Activated CD4-positive, alpha-beta T cell treated with anti-CD3 and anti-CD28 coated beads, Interleukin-2, amount 50 U/mL, for 48 hours (primary cell): ENCODE measurements around the gene RNF4.
"Not testable (repeated sequence)": the region's sequence is repeated elsewhere in the genome, so short reads cannot be mapped to it uniquely, and the experiment has no call there.

Experiments
- DNase-seq, 2 experiments: peaks; one replicate each; pipeline ENCODE4 v3.0.0-alpha.2; 2020

Gene RNF4

GRCh38 chr4:2537011-2537830 is 68.3 kb downstream of the RNF4 start:
- peak; percentile 51 to 63 for DNase-seq

DNA sequence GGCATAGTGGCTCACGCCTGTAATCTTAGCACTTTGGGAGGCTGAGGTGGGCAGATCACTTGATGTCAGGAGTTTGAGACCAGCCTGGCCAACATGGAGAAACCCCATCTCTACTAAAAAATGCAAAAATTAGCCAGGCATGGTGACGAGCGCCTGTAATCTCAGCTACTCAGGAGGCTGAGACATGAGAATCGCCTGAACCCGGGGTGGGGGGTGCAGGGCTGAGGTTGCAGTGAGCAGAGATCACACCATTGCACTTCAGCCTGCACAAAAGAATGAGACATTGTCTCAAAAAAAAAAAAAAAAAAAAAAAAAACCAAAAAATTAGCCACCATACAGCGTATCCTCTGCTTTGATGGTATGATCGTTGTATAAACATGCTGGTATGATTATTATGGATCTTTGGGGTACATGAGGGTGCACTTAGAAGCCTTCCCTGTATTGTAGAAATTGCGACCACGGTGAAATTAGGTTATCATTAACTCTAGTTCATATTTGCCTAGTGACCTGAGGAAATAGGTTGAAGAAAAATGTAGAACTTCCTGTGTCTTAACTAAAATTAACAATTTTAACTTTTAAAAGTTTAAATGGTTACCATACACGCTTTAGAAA is 74.8 kb downstream of the RNF4 start:
- not testable (repeated sequence) for DNase-seq

- no peak for DNase-seq
These were observed 76.6 kb downstream of the RNF4 start for GRCh38 chr4:2545321-2546013.

- no peak for DNase-seq
These were observed 77.4 kb downstream of the RNF4 start for GRCh38 chr4:2546286-2546823.

- not testable (repeated sequence) for DNase-seq
These were observed 78.2 kb downstream of the RNF4 start for GRCh38 chr4:2546961-2547691.

- DNase-seq = no peak
These were observed 82.2 kb downstream of the RNF4 start for GRCh38 chr4:2551118-2551517.

DNA sequence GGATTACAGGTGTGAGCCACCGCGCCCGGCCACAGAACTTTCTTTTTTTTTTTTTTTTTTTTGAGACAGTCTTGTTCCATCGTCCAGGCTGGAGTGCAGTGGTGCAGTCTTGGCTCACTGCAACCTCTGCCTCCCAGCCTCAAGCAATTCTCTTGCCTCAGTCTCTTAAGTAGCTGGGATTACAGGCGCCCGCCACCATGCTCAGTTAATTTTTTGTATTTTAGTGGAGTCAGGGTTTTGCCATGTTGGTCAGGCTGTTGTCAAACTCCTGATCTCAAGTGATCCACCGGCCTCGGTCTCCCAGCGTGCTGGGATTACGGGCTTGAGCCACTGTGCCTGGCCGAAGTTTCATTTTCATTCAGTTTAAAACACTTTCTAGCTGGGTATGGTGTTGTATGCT is 83.9 kb downstream of the RNF4 start:
- no peak for DNase-seq

- DNase-seq = no peak
These were observed 89.4 kb downstream of the RNF4 start for GRCh38 chr4:2558301-2558700.

DNA sequence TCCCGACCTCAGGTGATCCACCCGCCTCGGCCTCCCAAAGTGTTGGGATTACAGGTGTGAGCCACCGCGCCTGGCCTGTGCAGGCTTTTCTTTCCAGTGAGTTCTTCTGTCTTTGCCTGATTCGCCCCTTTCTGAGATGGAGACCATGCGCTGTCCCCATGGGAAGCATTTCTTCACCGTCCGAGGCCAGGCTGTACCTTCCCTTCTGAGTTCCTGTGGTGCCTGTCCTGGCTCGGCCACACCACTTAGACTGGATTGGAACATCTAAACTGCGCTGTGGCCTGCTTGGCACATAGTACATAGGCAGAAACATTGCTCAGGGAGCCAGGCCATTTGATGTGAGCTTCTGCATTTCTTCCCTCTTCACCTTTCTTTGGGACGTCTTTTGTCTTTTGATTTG is 91.3 kb downstream of the RNF4 start:
- DNase-seq = no peak
